Neuronal stem cell (in vitro differentiated cells): ENCODE results near the gene GRAP2.

ENCODE experiments used
- DNase-seq: peaks from one replicate; pipeline ENCODE4 v3.0.0-alpha.2; 2013; ENCODE audit warnings: low spot score
- H2AFZ ChIP-seq: one replicate; pipeline ENCODE4 v1.6.1; 2013; ENCODE audit warnings: mild to moderate bottlenecking, low read length, inconsistent platforms
- H2AK5ac ChIP-seq: 2 replicates; pipeline ENCODE4 v1.6.1; 2013; ENCODE audit warnings: low read depth, mild to moderate bottlenecking, inconsistent platforms, low read length, moderate library complexity, mixed read lengths
- H2BK120ac ChIP-seq: 2 replicates; pipeline ENCODE4 v1.6.1; 2013; ENCODE audit warnings: low read depth, mild to moderate bottlenecking, inconsistent platforms, low read length, moderate library complexity, mixed read lengths
- H2BK12ac ChIP-seq: one replicate; pipeline ENCODE4 v1.6.1; 2013; ENCODE audit warnings: low read length, inconsistent platforms
- H2BK15ac ChIP-seq: 2 replicates; pipeline ENCODE4 v1.6.1; 2013; ENCODE audit warnings: mild to moderate bottlenecking, low read length, inconsistent platforms, mixed read lengths
- H2BK5ac ChIP-seq: one replicate; pipeline ENCODE4 v1.6.1; 2013; ENCODE audit warnings: inconsistent platforms, mild to moderate bottlenecking, low read length, moderate library complexity
- H3K14ac ChIP-seq: one replicate; pipeline ENCODE4 v1.6.1; 2013; ENCODE audit warnings: low read length, inconsistent platforms
- H3K18ac ChIP-seq: 2 replicates; pipeline ENCODE4 v1.6.1; 2013; ENCODE audit warnings: low read length, inconsistent platforms
- H3K23ac ChIP-seq: 2 replicates; pipeline ENCODE4 v1.6.1; 2013; ENCODE audit warnings: low read depth, mild to moderate bottlenecking, mixed read lengths, low read length, inconsistent platforms; ENCODE audit not compliant: poor library complexity
- H3K27ac ChIP-seq: replicated peaks from 3 replicates; pipeline ENCODE4 v1.5.1; 2013; ENCODE audit warnings: low read length, inconsistent platforms
- H3K27me3 ChIP-seq, 3 experiments: 2 replicates each; pipeline ENCODE4 v1.6.1; 2013; ENCODE audit warnings: low read length in 3 of 3, mild to moderate bottlenecking in 2 of 3, inconsistent platforms in 1 of 3, low read depth in 1 of 3, mixed read lengths in 1 of 3, moderate library complexity in 1 of 3; ENCODE audit not compliant: control insufficient read depth in 3 of 3, insufficient read depth in 3 of 3
- H3K36me3 ChIP-seq, 2 donors: replicated peaks in 1 of 2; 2 replicates each; pipeline ENCODE4 v1.6.1; 2013; ENCODE audit warnings: low read length in 2 of 2; ENCODE audit not compliant: control insufficient read depth in 2 of 2, insufficient read depth in 2 of 2
- H3K4ac ChIP-seq: 2 replicates; pipeline ENCODE4 v1.6.1; 2013; ENCODE audit warnings: inconsistent platforms, mild to moderate bottlenecking, low read length, moderate library complexity
- H3K4me1 ChIP-seq, 2 donors: 1 replicate in 1 of 2; 2 replicates in 1 of 2; pipeline ENCODE4 v1.6.1; 2013; ENCODE audit warnings: low read length in 2 of 2, low read depth in 1 of 2; ENCODE audit not compliant: control insufficient read depth in 2 of 2, insufficient read depth in 1 of 2
- H3K4me2 ChIP-seq: one replicate; pipeline ENCODE4 v1.6.1; 2013; ENCODE audit warnings: mild to moderate bottlenecking, low read length, inconsistent platforms; ENCODE audit not compliant: insufficient read depth, poor library complexity, severe bottlenecking
- H3K4me3 ChIP-seq, 2 donors: 2 replicates each; pipeline ENCODE4 v1.5.1; 2013; ENCODE audit warnings: low read length in 2 of 2, mild to moderate bottlenecking in 2 of 2, inconsistent platforms in 1 of 2, moderate library complexity in 1 of 2
- H3K79me1 ChIP-seq: one replicate; pipeline ENCODE4 v1.6.1; 2013; ENCODE audit warnings: low read depth, mild to moderate bottlenecking, inconsistent platforms, low read length, moderate library complexity
- H3K9ac ChIP-seq: one replicate; pipeline ENCODE4 v1.6.1; 2013; ENCODE audit warnings: mild to moderate bottlenecking, low read depth, low read length, inconsistent platforms; ENCODE audit not compliant: poor library complexity
- H3K9me3 ChIP-seq, 2 donors: replicated peaks in 1 of 2; 2 replicates each; pipeline versions ENCODE3 to v1.6.1; 2013; ENCODE audit warnings: low read length in 2 of 2, mild to moderate bottlenecking in 2 of 2, inconsistent platforms in 1 of 2, low read depth in 1 of 2, mixed read lengths in 1 of 2, moderate library complexity in 1 of 2; ENCODE audit not compliant: control insufficient read depth in 2 of 2, insufficient read depth in 1 of 2
- H4K8ac ChIP-seq: one replicate; pipeline ENCODE4 v1.6.1; 2013; ENCODE audit warnings: low read depth, mild to moderate bottlenecking, inconsistent platforms, low read length, moderate library complexity
- H4K91ac ChIP-seq: one replicate; pipeline ENCODE4 v1.6.1; 2013; ENCODE audit warnings: low read length, low read depth, mild to moderate bottlenecking, inconsistent platforms; ENCODE audit not compliant: poor library complexity
- WGBS, 2 donors: extraction: QIAGEN DNeasy Blood & Tissue Kit; methylation state at CpG; one replicate each; pipeline ENCODE4 v1.1.7; 2013; ENCODE audit warnings: missing lambda C conversion rate in 2 of 2, mixed read lengths in 1 of 2; ENCODE audit not compliant: insufficient read length in 2 of 2, insufficient replicate concordance in 1 of 2; ENCODE audit errors: extremely low coverage in 2 of 2; 5-methylcytosine and 5-hydroxymethylcytosine counted together

The GRAP2 gene

DNA sequence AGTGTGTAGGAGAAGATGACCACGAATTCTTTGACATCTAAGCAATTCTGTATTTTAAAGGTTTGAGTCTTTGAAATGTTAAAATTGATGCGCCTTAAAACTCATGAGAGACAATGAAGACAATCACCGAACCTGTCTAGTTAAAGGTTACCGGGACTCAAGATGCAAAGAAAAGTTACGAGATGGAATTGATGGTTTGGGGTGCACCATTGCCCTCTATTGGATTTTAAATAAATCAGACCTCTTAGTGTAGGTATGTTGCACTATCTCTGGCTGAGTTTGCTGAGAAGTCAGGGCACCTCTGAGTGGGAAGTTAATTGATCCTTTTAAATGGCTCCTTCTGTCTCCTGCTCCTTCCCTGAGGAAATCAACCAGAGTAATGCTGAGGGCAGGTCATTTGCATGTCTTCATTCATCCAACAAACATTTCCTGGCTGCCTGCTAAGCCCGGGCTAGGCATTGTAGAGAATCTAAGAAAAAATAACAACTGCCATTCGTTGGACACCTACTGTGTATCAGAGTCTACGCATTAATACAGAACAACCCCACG lies 39.9 kb downstream of the GRAP2 start:
- Histone ChIP-seq H3K4me1 (peaks cover 0 to 2% of the 10 kb centered on the region in 2 donors), H3K9me3 (no peaks in the 10 kb centered on the region), H2BK12ac (no peak overlapping the region), H3K27me3 (peaks cover 0 to 8% (median 0%) of the 10 kb centered on the region in 3 experiments), H2AFZ (no peak overlapping the region), H2AK5ac (no peak overlapping the region), H3K23ac (no peak overlapping the region), H3K27ac (no peak overlapping the region), H4K8ac (no peak overlapping the region), H3K36me3 (no peaks in the 10 kb centered on the region), H3K4me3 (no peak overlapping the region), H4K91ac (no peak overlapping the region), H3K18ac (no peak overlapping the region), H3K4me2 (no peak overlapping the region), H3K4ac (no peak overlapping the region), H2BK120ac (no peak overlapping the region), H2BK15ac (no peak overlapping the region), H3K79me1 (no peaks in the 10 kb centered on the region), H2BK5ac (no peak overlapping the region), H3K14ac (no peak overlapping the region), H3K9ac (no peak overlapping the region)
- no peak for DNase-seq
- WGBS, 2 donors = no CpG with 5 or more reads among the region's 9 CpGs

DNA sequence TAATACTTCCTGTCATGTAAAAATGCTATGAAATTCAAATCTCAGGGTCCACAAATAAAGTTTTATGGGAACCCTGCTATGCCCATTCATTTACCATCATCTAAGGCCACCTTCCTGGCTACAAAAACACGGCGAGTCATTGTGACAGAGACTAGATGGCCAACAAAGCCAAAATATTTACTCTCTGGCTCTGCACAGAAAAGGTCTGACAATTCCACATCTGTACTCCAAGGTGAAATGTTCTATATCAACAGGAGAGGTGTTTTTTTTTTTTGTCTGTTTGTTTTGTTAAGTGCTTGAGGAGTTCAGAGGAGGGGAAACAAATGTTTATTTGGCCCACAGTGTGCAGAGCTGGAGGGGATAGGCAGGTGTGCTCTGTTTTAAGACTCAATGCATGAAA lies 40.7 kb downstream of the GRAP2 start:
- Histone ChIP-seq H3K14ac (no peak overlapping the region), H4K8ac (no peak overlapping the region), H2AFZ (no peak overlapping the region), H2AK5ac (no peak overlapping the region), H3K27me3 (peaks cover 0 to 8% (median 0%) of the 10 kb centered on the region in 3 experiments), H3K4me2 (no peak overlapping the region), H2BK15ac (no peak overlapping the region), H2BK12ac (no peak overlapping the region), H3K9ac (no peak overlapping the region), H3K36me3 (no peaks in the 10 kb centered on the region), H3K79me1 (no peaks in the 10 kb centered on the region), H4K91ac (no peak overlapping the region), H3K9me3 (no peaks in the 10 kb centered on the region), H2BK120ac (no peak overlapping the region), H2BK5ac (no peak overlapping the region), H3K27ac (no peak overlapping the region), H3K4me1 (peaks cover 0 to 2% of the 10 kb centered on the region in 2 donors), H3K4me3 (no peak overlapping the region), H3K4ac (no peak overlapping the region), H3K18ac (no peak overlapping the region), H3K23ac (no peak overlapping the region)
- no CpG with 5 or more reads among the region's 2 CpGs for WGBS, 2 donors
- no peak for DNase-seq

GRCh38 chr22:39942439-39943230 lies 41.8 kb downstream of the GRAP2 start:
- Histone ChIP-seq H4K91ac (no peak overlapping the region), H3K9ac (no peak overlapping the region), H2AFZ (no peak overlapping the region), H3K27ac (no peak overlapping the region), H3K4me3 (no peak overlapping the region), H2AK5ac (no peak overlapping the region), H3K9me3 (no peaks in the 10 kb centered on the region), H2BK15ac (no peak overlapping the region), H3K36me3 (no peaks in the 10 kb centered on the region), H3K4ac (no peak overlapping the region), H3K14ac (no peak overlapping the region), H2BK120ac (no peak overlapping the region), H2BK12ac (no peak overlapping the region), H3K4me1 (peaks cover 0 to 9% of the 10 kb centered on the region in 2 donors), H3K4me2 (no peak overlapping the region), H3K27me3 (peaks cover 0 to 6% (median 0%) of the 10 kb centered on the region in 3 experiments), H3K79me1 (no peaks in the 10 kb centered on the region), H2BK5ac (no peak overlapping the region), H3K23ac (no peak overlapping the region), H3K18ac (no peak overlapping the region), H4K8ac (no peak overlapping the region)
- DNase-seq = no peak
- WGBS, 2 donors = no CpG with 5 or more reads among the region's 8 CpGs

GRCh38 chr22:39943337-39943736 lies 42.5 kb downstream of the GRAP2 start:
- H3K4me2 ChIP-seq = no peak overlapping the region
- no peak overlapping the region for H3K14ac ChIP-seq
- no peak overlapping the region for H2AK5ac ChIP-seq
- no peak overlapping the region for H2BK15ac ChIP-seq
- no peaks in the 10 kb centered on the region for H3K79me1 ChIP-seq
- H2BK120ac ChIP-seq = no peak overlapping the region
- DNase-seq = no peak
- no peak overlapping the region for H3K9ac ChIP-seq
- H3K4ac ChIP-seq = no peak overlapping the region
- H3K27ac ChIP-seq = no peak overlapping the region
- no peak overlapping the region for H3K4me3 ChIP-seq
- H3K23ac ChIP-seq = no peak overlapping the region
- H3K36me3 ChIP-seq = no peaks in the 10 kb centered on the region
- no peak overlapping the region for H3K18ac ChIP-seq
- peaks cover 0 to 6% (median 0%) of the 10 kb centered on the region in 3 experiments for H3K27me3 ChIP-seq
- H4K91ac ChIP-seq = no peak overlapping the region
- H2BK12ac ChIP-seq = no peak overlapping the region
- WGBS, 2 donors = no CpG with 5 or more reads among the region's 5 CpGs
- H3K4me1 ChIP-seq = peaks cover 0 to 9% of the 10 kb centered on the region in 2 donors
- no peak overlapping the region for H4K8ac ChIP-seq
- no peaks in the 10 kb centered on the region for H3K9me3 ChIP-seq
- H2AFZ ChIP-seq = no peak overlapping the region
- H2BK5ac ChIP-seq = no peak overlapping the region
